ENCODE data around the gene CD52.
A peak's percentile ranks its signal among the peaks of the same experiment; 100 is the strongest.

CD52 gene

DNA sequence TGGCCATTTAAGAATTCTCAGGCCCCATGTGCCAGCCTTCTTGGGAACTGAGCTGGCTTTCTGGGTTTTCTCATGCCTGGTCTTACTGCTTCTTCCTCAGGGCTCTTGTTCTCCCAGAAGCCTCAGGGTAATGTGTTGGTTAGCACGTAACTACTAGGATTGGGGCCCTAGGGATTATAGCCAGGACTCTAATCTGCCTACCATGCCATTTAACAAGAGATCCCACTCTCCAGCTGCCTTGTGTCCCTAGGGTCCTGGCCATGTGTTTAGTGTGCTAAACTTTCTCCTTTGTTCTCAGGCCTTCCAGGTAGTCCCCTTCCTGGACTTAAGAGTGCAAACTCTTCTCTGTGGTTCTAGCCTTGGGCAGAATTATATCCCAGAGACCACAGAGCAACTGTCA lies 40.0 kb upstream of the CD52 start:
- TF ChIP-seq, protein P1, sequence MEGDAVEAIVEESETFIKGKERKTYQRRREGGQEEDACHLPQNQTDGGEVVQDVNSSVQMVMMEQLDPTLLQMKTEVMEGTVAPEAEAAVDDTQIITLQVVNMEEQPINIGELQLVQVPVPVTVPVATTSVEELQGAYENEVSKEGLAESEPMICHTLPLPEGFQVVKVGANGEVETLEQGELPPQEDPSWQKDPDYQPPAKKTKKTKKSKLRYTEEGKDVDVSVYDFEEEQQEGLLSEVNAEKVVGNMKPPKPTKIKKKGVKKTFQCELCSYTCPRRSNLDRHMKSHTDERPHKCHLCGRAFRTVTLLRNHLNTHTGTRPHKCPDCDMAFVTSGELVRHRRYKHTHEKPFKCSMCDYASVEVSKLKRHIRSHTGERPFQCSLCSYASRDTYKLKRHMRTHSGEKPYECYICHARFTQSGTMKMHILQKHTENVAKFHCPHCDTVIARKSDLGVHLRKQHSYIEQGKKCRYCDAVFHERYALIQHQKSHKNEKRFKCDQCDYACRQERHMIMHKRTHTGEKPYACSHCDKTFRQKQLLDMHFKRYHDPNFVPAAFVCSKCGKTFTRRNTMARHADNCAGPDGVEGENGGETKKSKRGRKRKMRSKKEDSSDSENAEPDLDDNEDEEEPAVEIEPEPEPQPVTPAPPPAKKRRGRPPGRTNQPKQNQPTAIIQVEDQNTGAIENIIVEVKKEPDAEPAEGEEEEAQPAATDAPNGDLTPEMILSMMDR (IDR thresholded peaks at IDR 0.05), result no peak

DNA sequence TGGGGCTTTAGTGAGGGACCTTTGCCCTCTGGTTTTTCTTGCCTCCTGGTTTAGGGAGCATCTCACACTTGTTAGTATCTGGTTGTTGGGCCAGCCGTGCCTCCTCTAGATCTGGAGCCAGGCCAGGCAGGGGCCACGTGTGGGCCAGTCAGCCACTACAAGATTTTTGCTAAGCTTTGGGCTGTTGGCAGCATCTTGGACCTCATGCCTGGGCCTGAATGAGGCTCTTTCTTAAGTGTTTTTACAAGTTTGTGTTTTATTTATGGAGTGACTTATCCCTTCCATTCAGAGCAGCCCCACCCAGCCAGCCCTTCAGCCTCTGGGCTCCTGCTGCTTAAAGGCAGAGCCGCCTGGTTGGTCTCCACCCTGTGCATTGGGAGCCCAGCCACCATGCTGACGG lies 39.5 kb upstream of the CD52 start:
- TF ChIP-seq, protein P1 (IDR thresholded peaks at IDR 0.05), result no peak

DNA sequence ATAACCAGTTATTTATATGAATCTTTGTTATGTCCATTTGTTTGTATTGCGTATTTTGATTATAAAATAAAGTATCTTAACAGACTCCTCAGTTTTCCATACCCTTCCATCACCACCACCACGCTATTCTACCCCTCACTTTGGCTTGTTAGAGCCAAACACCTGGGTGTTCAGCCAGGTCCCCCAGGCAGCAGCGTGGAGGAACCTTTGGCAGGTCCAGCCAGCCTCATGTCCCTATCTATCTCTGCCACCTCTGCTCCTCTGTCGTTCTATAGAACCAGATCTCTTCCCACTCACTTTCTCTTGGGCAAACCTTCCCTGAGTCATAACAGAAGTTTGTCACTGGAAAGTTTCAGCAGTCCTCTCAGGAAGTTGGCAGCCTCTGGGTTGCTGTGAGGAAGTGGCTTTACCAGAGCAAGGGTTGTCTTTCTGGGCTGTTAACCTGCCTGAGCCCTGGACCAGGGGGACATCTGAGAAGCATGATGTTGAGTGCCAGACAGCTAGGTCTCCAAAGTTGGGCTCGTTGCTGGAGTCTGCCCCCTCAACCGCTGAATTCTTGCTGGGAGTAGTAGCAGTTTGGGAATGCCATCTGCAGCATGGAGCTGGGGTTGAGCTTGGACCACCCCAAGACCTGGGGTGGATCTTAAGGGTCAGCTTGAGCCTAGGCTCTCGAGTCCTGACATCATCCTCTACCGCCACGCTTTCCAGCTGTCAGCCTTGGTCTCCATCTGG lies 38.9 kb upstream of the CD52 start:
- TF ChIP-seq, protein P1 (IDR thresholded peaks at IDR 0.05), result no peak

DNA sequence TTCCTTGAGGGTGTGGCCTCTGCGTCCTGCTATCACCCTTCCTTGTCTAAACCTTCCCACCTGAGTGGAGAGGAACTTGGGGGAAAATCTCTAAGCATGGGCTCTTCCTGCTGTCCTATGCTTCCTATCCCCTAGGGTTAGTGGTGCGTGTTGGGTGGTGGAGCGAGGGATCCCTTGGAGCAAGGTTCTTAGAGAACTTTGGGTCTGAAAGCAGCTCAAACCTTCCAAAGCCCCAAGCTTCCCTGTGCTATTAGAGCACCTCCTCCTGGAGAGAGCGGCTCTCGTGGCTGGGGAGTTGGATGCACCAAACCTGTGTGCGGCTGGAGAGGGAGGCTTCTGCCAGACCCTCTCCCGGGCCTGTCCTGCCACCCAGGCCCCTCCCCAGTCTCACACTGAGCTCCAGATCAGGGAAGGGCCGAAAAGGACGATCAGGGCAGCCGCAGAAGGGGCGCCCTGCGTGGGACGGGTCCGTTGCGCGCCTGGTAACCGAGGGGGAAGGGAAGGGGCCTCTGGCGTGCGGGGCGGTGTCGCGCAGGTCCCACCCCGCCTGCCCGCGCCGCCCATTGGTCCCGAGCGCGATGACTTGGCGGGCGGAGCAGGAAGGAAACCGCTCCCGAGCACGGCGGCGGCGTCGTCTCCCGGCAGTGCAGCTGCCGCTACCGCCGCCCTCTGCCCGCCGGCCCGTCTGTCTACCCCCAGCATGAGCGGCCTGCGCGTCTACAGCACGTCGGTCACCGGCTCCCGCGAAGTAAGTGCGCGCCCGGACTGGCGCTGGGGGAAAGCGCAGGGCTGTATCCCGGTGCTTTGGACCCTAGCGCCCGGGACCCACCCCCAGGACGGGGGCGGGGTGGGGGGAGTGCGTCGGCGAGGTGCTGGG lies 38.1 kb upstream of the CD52 start, which contains the start of gene SH3BGRL3:
Gene SH3BGRL3, plus strand, starts transcription at position 631 of the 877 bp plus-strand sequence. Its CDS starts 70 bp downstream, at position 701.
- TF ChIP-seq, protein P1 (IDR thresholded peaks at IDR 0.05), result peak; percentile 21; the same call in 1 of the 2 replicates

DNA sequence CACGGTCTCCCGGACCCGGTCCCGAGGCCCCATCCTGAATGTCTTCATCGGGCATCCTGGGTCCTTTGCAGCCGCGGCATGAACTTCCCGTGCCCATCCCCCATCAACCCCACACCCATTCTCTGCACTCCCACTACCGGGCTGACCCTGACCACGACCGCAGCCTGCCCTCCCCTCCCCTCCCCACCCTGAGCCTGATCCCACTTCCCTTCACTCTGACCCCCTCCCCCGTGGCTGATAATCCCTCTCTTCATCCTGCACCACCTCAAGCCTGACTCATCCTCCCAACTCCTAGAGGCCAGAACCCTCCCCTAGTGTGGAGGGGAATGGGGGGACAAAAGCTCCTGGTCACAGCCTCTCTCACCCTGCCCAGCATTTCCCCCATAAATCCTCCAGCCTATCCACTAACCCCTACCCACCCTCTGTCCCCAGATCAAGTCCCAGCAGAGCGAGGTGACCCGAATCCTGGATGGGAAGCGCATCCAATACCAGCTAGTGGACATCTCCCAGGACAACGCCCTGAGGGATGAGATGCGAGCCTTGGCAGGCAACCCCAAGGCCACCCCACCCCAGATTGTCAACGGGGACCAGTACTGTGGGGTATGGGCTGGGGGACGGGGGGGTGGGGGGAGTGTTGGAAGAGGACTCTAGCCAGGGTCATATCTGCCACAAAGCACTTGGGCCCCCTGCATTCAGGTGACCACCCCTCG lies 37.3 kb upstream of the CD52 start:
- TF ChIP-seq, protein P1 (IDR thresholded peaks at IDR 0.05), result no peak

DNA sequence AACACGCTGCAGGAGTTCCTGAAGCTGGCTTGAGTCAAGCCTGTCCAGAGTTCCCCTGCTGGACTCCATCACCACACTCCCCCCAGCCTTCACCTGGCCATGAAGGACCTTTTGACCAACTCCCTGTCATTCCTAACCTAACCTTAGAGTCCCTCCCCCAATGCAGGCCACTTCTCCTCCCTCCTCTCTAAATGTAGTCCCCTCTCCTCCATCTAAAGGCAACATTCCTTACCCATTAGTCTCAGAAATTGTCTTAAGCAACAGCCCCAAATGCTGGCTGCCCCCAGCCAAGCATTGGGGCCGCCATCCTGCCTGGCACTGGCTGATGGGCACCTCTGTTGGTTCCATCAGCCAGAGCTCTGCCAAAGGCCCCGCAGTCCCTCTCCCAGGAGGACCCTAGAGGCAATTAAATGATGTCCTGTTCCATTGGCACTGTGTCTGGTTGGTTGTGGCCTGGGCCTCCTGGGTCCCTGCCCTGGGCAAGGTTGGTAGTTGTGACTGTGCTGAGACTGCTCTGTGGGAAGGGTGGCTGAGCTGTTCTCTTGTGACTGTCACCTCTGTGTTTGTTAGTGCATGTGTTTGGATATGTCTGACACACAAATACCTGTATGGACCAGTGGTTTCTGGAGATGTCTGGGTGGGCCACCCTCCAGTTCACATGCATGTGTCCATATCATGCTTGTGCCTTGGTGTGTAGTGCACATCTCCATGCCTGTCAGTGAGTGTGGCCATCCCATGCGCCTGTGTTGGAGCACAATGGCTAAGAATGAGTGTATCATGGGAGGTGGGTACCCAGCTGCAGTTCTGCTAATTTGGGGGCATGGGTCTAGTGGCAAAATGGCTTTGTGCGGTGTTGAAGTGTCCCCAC lies 36.4 kb upstream of the CD52 start:
- TF ChIP-seq, protein P1 (IDR thresholded peaks at IDR 0.05), result no peak
